Osteoblast (primary cell): Measurements from ENCODE around the gene MERTK. TPM values are rescaled to one million over a fixed set of nuclear protein-coding genes. Genes with fewer than 3 reads are reported as not detected.

Experiments used
- DNase-seq: peaks from one replicate; pipeline ENCODE4 v3.0.0; 2011; ENCODE audit warnings: low spot score, mixed read lengths; ENCODE audit not compliant: insufficient read length; ENCODE audit errors: missing footprints
- H2AFZ ChIP-seq: 2 replicates; pipeline ENCODE4 v1.6.0; 2011; ENCODE audit warnings: mild to moderate bottlenecking, low read length
- H3K27ac ChIP-seq: 2 replicates; pipeline ENCODE4 v1.5.1; 2011; ENCODE audit warnings: mild to moderate bottlenecking, low read depth, low read length, moderate library complexity
- H3K27me3 ChIP-seq: 2 replicates; pipeline ENCODE4 v1.6.0; 2012; ENCODE audit warnings: mild to moderate bottlenecking, control low read depth, inconsistent platforms, low read length, moderate library complexity; ENCODE audit not compliant: insufficient read depth
- H3K36me3 ChIP-seq: 2 replicates; pipeline ENCODE4 v1.5.1; 2011; ENCODE audit warnings: mild to moderate bottlenecking, low read length, control low read depth, moderate library complexity; ENCODE audit not compliant: insufficient read depth
- H3K4me1 ChIP-seq: 2 replicates; pipeline ENCODE4 v1.5.1; 2011; ENCODE audit warnings: mild to moderate bottlenecking, low read length, control low read depth, moderate library complexity; ENCODE audit not compliant: insufficient read depth
- H3K4me2 ChIP-seq: 2 replicates; pipeline ENCODE4 v1.6.0; 2011; ENCODE audit warnings: mild to moderate bottlenecking, low read length; ENCODE audit not compliant: insufficient read depth
- H3K4me3 ChIP-seq: fragments of 200-600 bp; sonication (generic); 3 replicates; pipeline ENCODE4 v1.5.1; 2012; ENCODE audit warnings: mild to moderate bottlenecking, low read length, inconsistent platforms; ENCODE audit not compliant: insufficient read depth
- H3K79me2 ChIP-seq: 2 replicates; pipeline ENCODE4 v1.6.0; 2012; ENCODE audit warnings: mild to moderate bottlenecking, low read length, control low read depth, inconsistent platforms; ENCODE audit not compliant: insufficient read depth
- H3K9me3 ChIP-seq: 2 replicates; pipeline ENCODE4 v1.5.1; 2011; ENCODE audit warnings: low read depth, low read length, control low read depth
- H4K20me1 ChIP-seq: 2 replicates; pipeline ENCODE4 v1.6.0; 2012; ENCODE audit warnings: mild to moderate bottlenecking, low read length, control low read depth; ENCODE audit not compliant: insufficient read depth
- CTCF ChIP-seq: IDR thresholded peaks from 2 replicates; pipeline ENCODE4 v1.5.1; 2011; ENCODE audit warnings: mild to moderate bottlenecking, low read depth, low read length, moderate library complexity; ENCODE audit errors: extremely low read depth
- total RNA-seq: library from RNA; depleted of rRNA; stranded (reverse); fragments of >200 nt; gene quantifications from 2 replicates; pipeline ENCODE4 v1.2.3, GENCODE V29; 2012

Gene MERTK
- total RNA-seq, 1 donor, result 0.72 TPM

GRCh38 chr2:112026509-112026908 is 128.1 kb downstream of the MERTK start:
- Histone ChIP-seq H3K27ac (no peak overlapping the region), H3K4me2 (no peak overlapping the region), H3K4me1 (peaks cover 2% of the 10 kb centered on the region), H3K9me3 (no peaks in the 10 kb centered on the region), H3K36me3 (no peaks in the 10 kb centered on the region), H3K79me2 (no peaks in the 10 kb centered on the region), H3K4me3 (no peak overlapping the region), H2AFZ (no peak overlapping the region), H3K27me3 (peaks cover 4% of the 10 kb centered on the region), H4K20me1 (no peaks in the 10 kb centered on the region)
- TF ChIP-seq CTCF, result no peak
- DNase-seq, result no peak

- TF ChIP-seq CTCF, result no peak
- H3K9me3 ChIP-seq, result no peaks in the 10 kb centered on the region
- H3K4me3 ChIP-seq, result no peak overlapping the region
- H3K27me3 ChIP-seq, result peaks cover 4% of the 10 kb centered on the region
- no peaks in the 10 kb centered on the region for H3K79me2 ChIP-seq
- H3K4me2 ChIP-seq, result no peak overlapping the region
- H3K27ac ChIP-seq, result no peak overlapping the region
- peaks cover 10% of the 10 kb centered on the region for H3K4me1 ChIP-seq
- no peak for DNase-seq
- no peaks in the 10 kb centered on the region for H4K20me1 ChIP-seq
- H2AFZ ChIP-seq, result no peak overlapping the region
- no peaks in the 10 kb centered on the region for H3K36me3 ChIP-seq
Measured at GRCh38 chr2:112027767-112028166, 129.4 kb downstream of the MERTK start.

GRCh38 chr2:112029164-112029563 is 130.8 kb downstream of the MERTK start:
- H3K27me3 ChIP-seq, result peaks cover 4% of the 10 kb centered on the region
- H3K27ac ChIP-seq, result no peak overlapping the region
- H3K79me2 ChIP-seq, result no peaks in the 10 kb centered on the region
- H3K4me3 ChIP-seq, result no peak overlapping the region
- H4K20me1 ChIP-seq, result no peaks in the 10 kb centered on the region
- no peak for TF ChIP-seq CTCF
- H2AFZ ChIP-seq, result no peak overlapping the region
- H3K4me1 ChIP-seq, result peaks cover 23% of the 10 kb centered on the region
- H3K36me3 ChIP-seq, result no peaks in the 10 kb centered on the region
- H3K4me2 ChIP-seq, result no peak overlapping the region
- DNase-seq, result no peak
- no peaks in the 10 kb centered on the region for H3K9me3 ChIP-seq

- Histone ChIP-seq H3K27ac (no peak overlapping the region), H3K79me2 (no peaks in the 10 kb centered on the region), H3K4me1 (peaks cover 23% of the 10 kb centered on the region), H3K9me3 (no peaks in the 10 kb centered on the region), H3K4me3 (peak overlapping the region; percentile 14), H3K36me3 (no peaks in the 10 kb centered on the region), H3K27me3 (peaks cover 4% of the 10 kb centered on the region), H4K20me1 (no peaks in the 10 kb centered on the region), H2AFZ (peak overlapping the region; percentile 57), H3K4me2 (peak overlapping the region; percentile 54)
- peak; percentile 4 for DNase-seq
- TF ChIP-seq CTCF, result no peak
Measured at GRCh38 chr2:112031473-112032223, 133.2 kb downstream of the MERTK start.
